Thoracic aorta (tissue), 2 donors: ENCODE data around the gene CLEC17A. TPM values are rescaled to one million over a fixed set of nuclear protein-coding genes. Genes with fewer than 3 reads are reported as not detected.

Experiments
- ATAC-seq: fragments of 150-250 bp; one replicate; pipeline ENCODE4 v1.8.0; 2017; ENCODE audit warnings: low read depth; ENCODE audit not compliant: insufficient number of reproducible peaks, low FRiP score
- DNase-seq: peaks from one replicate; pipeline ENCODE4 v3.0.0-alpha.2; 2020; ENCODE audit warnings: low spot score
- H3K27ac ChIP-seq, 2 donors: fragments of 200-600 bp; sonication (generic); 1 replicate in 1 of 2; 2 replicates in 1 of 2; pipeline ENCODE4 v1.5.1; 2016; ENCODE audit warnings: mild to moderate bottlenecking in 2 of 2, moderate library complexity in 2 of 2
- H3K27me3 ChIP-seq: fragments of 200-600 bp; sonication (generic); replicated peaks from 2 replicates; pipeline ENCODE4 v1.6.0; 2016; ENCODE audit warnings: mild to moderate bottlenecking; ENCODE audit not compliant: insufficient read depth
- H3K36me3 ChIP-seq: fragments of 200-600 bp; sonication (generic); one replicate; pipeline ENCODE4 v1.5.1; 2016
- H3K4me1 ChIP-seq, 2 donors: fragments of 200-600 bp; sonication (generic); 1 replicate in 1 of 2; 2 replicates in 1 of 2; pipeline versions ENCODE4 v1.5.1 to v1.6.0; 2016; ENCODE audit warnings: low read depth in 2 of 2, mild to moderate bottlenecking in 1 of 2; ENCODE audit not compliant: control insufficient read depth in 1 of 2
- H3K4me3 ChIP-seq: fragments of 200-600 bp; sonication (generic); 2 replicates; pipeline ENCODE4 v1.5.1; 2016; ENCODE audit warnings: mild to moderate bottlenecking
- H3K9me3 ChIP-seq: fragments of 200-600 bp; sonication (generic); 2 replicates; pipeline ENCODE4 v1.5.1; 2016
- CTCF ChIP-seq: fragments of 200-600 bp; sonication (generic); IDR thresholded peaks from one replicate; pipeline ENCODE4 v1.5.1; 2019; ENCODE audit warnings: antibody characterized with exemption
- total RNA-seq, 2 donors: library from RNA; depleted of rRNA; stranded (reverse); fragments of >200 nt; gene quantifications; one replicate each; pipeline versions ENCODE4 v1.1.0 to v1.2.3, GENCODE V29; 2016

The CLEC17A gene
- total RNA-seq, 2 donors from 2014 or later, result not detected

GRCh38 chr19:14556662-14557188 lies 26.2 kb upstream of the CLEC17A start:
- Histone ChIP-seq H3K36me3 (no peaks in the 10 kb centered on the region), H3K4me1 (peaks cover 18 to 30% of the 10 kb centered on the region in 2 donors), H3K27ac (peak overlapping the region in 1 of 2 donors; percentile 43), H3K9me3 (no peaks in the 10 kb centered on the region), H3K4me3 (peak overlapping the region; percentile 50), H3K27me3 (no peaks in the 10 kb centered on the region)
- DNase-seq (no peak), ATAC-seq (no peak)
- TF ChIP-seq CTCF, result peak; percentile 96

GRCh38 chr19:14558370-14559066 lies 24.4 kb upstream of the CLEC17A start:
- Histone ChIP-seq H3K4me3 (no peak overlapping the region), H3K27ac (no peak overlapping the region), H3K9me3 (no peaks in the 10 kb centered on the region), H3K36me3 (no peaks in the 10 kb centered on the region), H3K27me3 (no peaks in the 10 kb centered on the region), H3K4me1 (peaks cover 18 to 45% of the 10 kb centered on the region in 2 donors)
- DNase-seq (no peak), ATAC-seq (no peak)
- no peak for TF ChIP-seq CTCF

- Histone ChIP-seq H3K9me3 (no peaks in the 10 kb centered on the region), H3K4me3 (no peak overlapping the region), H3K36me3 (peaks cover 5% of the 10 kb centered on the region), H3K27me3 (no peaks in the 10 kb centered on the region), H3K27ac (peak overlapping the region; percentile 76 to 90), H3K4me1 (peaks cover 18 to 45% of the 10 kb centered on the region in 2 donors)
- no peak for DNase-seq
- no peak for ATAC-seq
- no peak for TF ChIP-seq CTCF
These were observed 22.7 kb upstream of the CLEC17A start for GRCh38 chr19:14559916-14560775.

- H3K9me3 ChIP-seq, result no peaks in the 10 kb centered on the region
- DNase-seq (no peak), ATAC-seq (no peak)
- H3K4me1 ChIP-seq, result peaks cover 18 to 45% of the 10 kb centered on the region in 2 donors
- peak overlapping the region; percentile 76 to 90 for H3K27ac ChIP-seq
- no peak for TF ChIP-seq CTCF
- no peak overlapping the region for H3K4me3 ChIP-seq
- H3K27me3 ChIP-seq, result no peaks in the 10 kb centered on the region
- peaks cover 9% of the 10 kb centered on the region for H3K36me3 ChIP-seq
These were observed 22.1 kb upstream of the CLEC17A start for GRCh38 chr19:14560776-14561108.

- no peak for TF ChIP-seq CTCF
- Histone ChIP-seq H3K36me3 (peaks cover 14% of the 10 kb centered on the region), H3K27me3 (no peaks in the 10 kb centered on the region), H3K9me3 (no peaks in the 10 kb centered on the region), H3K4me1 (peaks cover 18 to 42% of the 10 kb centered on the region in 2 donors), H3K27ac (peak overlapping the region; percentile 76 to 90), H3K4me3 (no peak overlapping the region)
- DNase-seq, result no peak
- no peak for ATAC-seq
These were observed 21.6 kb upstream of the CLEC17A start for GRCh38 chr19:14561249-14561648.
